B cell (primary cell): Measurements from ENCODE around the gene KIF4B. TPM values are rescaled to one million over a fixed set of nuclear protein-coding genes. Genes with fewer than 3 reads are reported as not detected.

Source experiments
- ATAC-seq: fragments of 200-7000 bp; cut with Tn5 transposase; one replicate; pipeline ENCODE4 v1.10.0; 2021; ENCODE audit warnings: low read depth, mild to moderate bottlenecking, moderate number of reproducible peaks, moderate library complexity
- CTCF ChIA-PET: fragments of 350-600 bp; sonication (Branson Sonifier 250); formaldehyde crosslinking; loops from one replicate; lab custom pipeline; 2021; ENCODE audit warnings: antibody characterized with exemption, inconsistent platforms; lab: Charles Lee
- POLR2A ChIA-PET: fragments of 350-600 bp; sonication (Branson Sonifier 250); formaldehyde crosslinking; loops from one replicate; lab custom pipeline; 2021; ENCODE audit warnings: antibody characterized with exemption; lab: Charles Lee
- DNase-seq: peaks from one replicate; pipeline ENCODE4 v3.0.0; 2013
- H2AFZ ChIP-seq: 2 replicates; pipeline ENCODE4 v1.6.1; 2012; ENCODE audit warnings: mild to moderate bottlenecking, low read depth, low read length; ENCODE audit not compliant: insufficient read depth, poor library complexity, severe bottlenecking
- H3K27ac ChIP-seq, 2 donors: 1 replicate in 1 of 2; 2 replicates in 1 of 2; pipeline ENCODE4 v1.5.1; 2012 to 2013; ENCODE audit warnings: low read length in 2 of 2, mild to moderate bottlenecking in 2 of 2, moderate library complexity in 1 of 2
- H3K27me3 ChIP-seq, 4 experiments: fragments of 200-600 bp in 1 of 4; sonication (generic) in 1 of 4; replicated peaks in 1 of 4; 1 replicate in 2 of 4; 2 replicates in 2 of 4; pipeline versions ENCODE4 v1.6.1 to v1.7.0; 2013 to 2016; ENCODE audit warnings: low read length in 3 of 4, mild to moderate bottlenecking in 2 of 4, mixed read lengths in 1 of 4, moderate library complexity in 1 of 4; ENCODE audit not compliant: insufficient read depth in 4 of 4, control insufficient read depth in 3 of 4; ENCODE audit errors: control extremely low read depth in 1 of 4
- H3K36me3 ChIP-seq, 2 experiments: replicated peaks in 1 of 2; 1 replicate in 1 of 2; 2 replicates in 1 of 2; pipeline versions ENCODE4 v1.6.1 to v1.7.1; 2013; ENCODE audit warnings: low read length in 1 of 2; ENCODE audit not compliant: insufficient read depth in 2 of 2, control insufficient read depth in 1 of 2; ENCODE audit errors: control extremely low read depth in 1 of 2, extremely low read depth in 1 of 2
- H3K4me1 ChIP-seq, 2 donors: fragments of 200-600 bp in 1 of 2; sonication (generic) in 1 of 2; 1 replicate in 1 of 2; 2 replicates in 1 of 2; pipeline versions ENCODE4 v1.5.1 to v1.6.1; 2013 to 2017; ENCODE audit warnings: low read length in 2 of 2; ENCODE audit not compliant: control insufficient read depth in 2 of 2, insufficient read depth in 2 of 2
- H3K4me2 ChIP-seq: replicated peaks from 2 replicates; pipeline ENCODE3; 2012; ENCODE audit warnings: mild to moderate bottlenecking, low read depth, low read length; ENCODE audit not compliant: poor library complexity, severe bottlenecking
- H3K4me3 ChIP-seq, 5 experiments: fragments of 200-600 bp in 1 of 5; sonication (generic) in 1 of 5; 1 replicate in 3 of 5; 2 replicates in 2 of 5; pipeline versions ENCODE4 v1.5.1 to v1.7.0; 2011 to 2016; ENCODE audit warnings: low read length in 4 of 5, mild to moderate bottlenecking in 4 of 5, low read depth in 2 of 5, control low read depth in 1 of 5, moderate library complexity in 1 of 5; ENCODE audit not compliant: insufficient read depth in 1 of 5; ENCODE audit errors: control extremely low read depth in 1 of 5, extremely low read depth in 1 of 5
- H3K79me2 ChIP-seq: fragments of 200-600 bp; sonication (generic); one replicate; pipeline ENCODE4 v1.6.0; 2016; ENCODE audit warnings: low read length; ENCODE audit not compliant: control insufficient read depth, insufficient read depth
- H3K9ac ChIP-seq: fragments of 200-600 bp; sonication (generic); 2 replicates; pipeline ENCODE4 v1.6.1; 2017; ENCODE audit warnings: mild to moderate bottlenecking, low read length, moderate library complexity
- H3K9me3 ChIP-seq, 3 donors: one replicate each; pipeline versions ENCODE4 v1.6.1 to v1.7.1; 2013; ENCODE audit warnings: low read length in 2 of 3; ENCODE audit not compliant: control insufficient read depth in 2 of 3, insufficient read depth in 1 of 3; ENCODE audit errors: control extremely low read depth in 1 of 3
- H4K20me1 ChIP-seq: 2 replicates; pipeline ENCODE4 v1.6.0; 2012; ENCODE audit warnings: mild to moderate bottlenecking, low read length; ENCODE audit not compliant: insufficient read depth, control insufficient read depth, poor library complexity, severe bottlenecking
- H3K27ac Mint-ChIP-seq: one replicate; pipeline ENCODE4 v1.8.0; 2021; ENCODE audit warnings: mixed read lengths
- H3K27me3 Mint-ChIP-seq: one replicate; pipeline ENCODE4 v1.8.0; 2021; ENCODE audit warnings: mixed read lengths
- H3K4me1 Mint-ChIP-seq: one replicate; pipeline ENCODE4 v1.8.0; 2021; ENCODE audit warnings: mixed read lengths
- H3K4me3 Mint-ChIP-seq: one replicate; pipeline ENCODE4 v1.8.0; 2021; ENCODE audit warnings: mixed read lengths
- H3K9me3 Mint-ChIP-seq: one replicate; pipeline ENCODE4 v1.8.0; 2022; ENCODE audit warnings: mixed read lengths; ENCODE audit not compliant: insufficient read depth
- EZH2 ChIP-seq: IDR thresholded peaks from 2 replicates; pipeline ENCODE4 v1.6.1; 2012; ENCODE audit warnings: borderline replicate concordance, low read depth, mild to moderate bottlenecking, moderate library complexity, low read length; ENCODE audit not compliant: insufficient read depth, poor library complexity, severe bottlenecking
- WGBS: methylation state at CpG from one replicate; pipeline ENCODE4 v1.1.5; 2013; ENCODE audit warnings: missing lambda C conversion rate; ENCODE audit not compliant: insufficient coverage; 5-methylcytosine and 5-hydroxymethylcytosine counted together
- intact Hi-C: fragments of 100-400 bp; cut with micrococcal nuclease; formaldehyde crosslinking; loops from one replicate; pipeline ENCODE4 v1.10.0; 2022
- polyA plus RNA-seq: library from polyadenylated mRNA; depleted of rRNA; stranded (reverse); fragments of >200 nt; gene quantifications from 2 replicates; pipeline ENCODE4 v1.2.3, GENCODE V29; 2012
- total RNA-seq, 2 donors: library from RNA; stranded (reverse); fragments of 120-200 nt in 1 of 2; gene quantifications; 1 replicate in 1 of 2; 2 replicates in 1 of 2; pipeline versions ENCODE4 v1.2.3 to v1.2.4, GENCODE V29; 2013 to 2022
- TF ChIP-seq, protein P1 (sequence below): fragments of 200-600 bp; IDR thresholded peaks from one replicate; pipeline ENCODE4 v1.8.0; 2022; ENCODE audit warnings: antibody characterized with exemption, mild to moderate bottlenecking

Gene KIF4B
- total and polyA plus RNA-seq, 2 donors (not counting 1 experiment from before 2014, with no cell fraction given), result not detected

DNA sequence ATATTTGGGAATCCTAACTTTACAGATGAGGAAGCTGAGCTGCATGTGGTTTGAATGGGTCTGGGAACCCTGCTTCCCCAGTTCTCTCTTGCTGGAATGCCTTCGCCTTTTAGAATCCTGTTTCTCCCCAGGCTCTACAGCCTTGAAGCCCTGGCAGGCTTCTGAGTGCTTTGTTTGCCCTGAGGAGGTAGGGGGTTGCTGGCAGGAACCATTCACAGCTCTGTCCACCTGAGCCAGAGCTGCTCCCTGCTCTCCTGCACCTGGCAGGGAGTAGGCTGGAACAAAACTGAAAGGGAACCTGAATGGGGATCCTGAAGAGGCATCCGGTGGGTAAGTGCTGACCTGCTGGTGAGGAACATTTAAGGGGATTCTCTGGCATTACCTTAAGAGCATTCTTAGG is 33.0 kb downstream of the KIF4B start:
- Histone ChIP-seq H3K79me2 (no peaks in the 10 kb centered on the region), H3K9me3 (no peaks in the 10 kb centered on the region), H3K36me3 (no peaks in the 10 kb centered on the region), H3K4me2 (no peak overlapping the region), H3K27me3 (no peaks in the 10 kb centered on the region), H3K4me3 (no peak overlapping the region), H3K9ac (no peak overlapping the region), H2AFZ (no peak overlapping the region), H4K20me1 (no peaks in the 10 kb centered on the region), H3K4me1 (no peaks in the 10 kb centered on the region), H3K27ac (no peak overlapping the region)
- DNase-seq, result no peak
- H3K27me3 Mint-ChIP-seq, result peaks cover 37% of the 10 kb centered on the region
- 100% methylated on average over 1 of the region's 2 CpGs for WGBS
- intact Hi-C loops, result no loop called here
- no peak overlapping the region for H3K4me3 Mint-ChIP-seq
- no peaks in the 10 kb centered on the region for H3K9me3 Mint-ChIP-seq
- ChIA-PET POLR2A (no interaction called here), CTCF (no interaction called here)
- H3K4me1 Mint-ChIP-seq, result no peaks in the 10 kb centered on the region
- no peak for ATAC-seq
- no peak for TF ChIP-seq EZH2
- TF ChIP-seq, protein P1, sequence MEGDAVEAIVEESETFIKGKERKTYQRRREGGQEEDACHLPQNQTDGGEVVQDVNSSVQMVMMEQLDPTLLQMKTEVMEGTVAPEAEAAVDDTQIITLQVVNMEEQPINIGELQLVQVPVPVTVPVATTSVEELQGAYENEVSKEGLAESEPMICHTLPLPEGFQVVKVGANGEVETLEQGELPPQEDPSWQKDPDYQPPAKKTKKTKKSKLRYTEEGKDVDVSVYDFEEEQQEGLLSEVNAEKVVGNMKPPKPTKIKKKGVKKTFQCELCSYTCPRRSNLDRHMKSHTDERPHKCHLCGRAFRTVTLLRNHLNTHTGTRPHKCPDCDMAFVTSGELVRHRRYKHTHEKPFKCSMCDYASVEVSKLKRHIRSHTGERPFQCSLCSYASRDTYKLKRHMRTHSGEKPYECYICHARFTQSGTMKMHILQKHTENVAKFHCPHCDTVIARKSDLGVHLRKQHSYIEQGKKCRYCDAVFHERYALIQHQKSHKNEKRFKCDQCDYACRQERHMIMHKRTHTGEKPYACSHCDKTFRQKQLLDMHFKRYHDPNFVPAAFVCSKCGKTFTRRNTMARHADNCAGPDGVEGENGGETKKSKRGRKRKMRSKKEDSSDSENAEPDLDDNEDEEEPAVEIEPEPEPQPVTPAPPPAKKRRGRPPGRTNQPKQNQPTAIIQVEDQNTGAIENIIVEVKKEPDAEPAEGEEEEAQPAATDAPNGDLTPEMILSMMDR, result no peak
- H3K27ac Mint-ChIP-seq, result no peak overlapping the region

DNA sequence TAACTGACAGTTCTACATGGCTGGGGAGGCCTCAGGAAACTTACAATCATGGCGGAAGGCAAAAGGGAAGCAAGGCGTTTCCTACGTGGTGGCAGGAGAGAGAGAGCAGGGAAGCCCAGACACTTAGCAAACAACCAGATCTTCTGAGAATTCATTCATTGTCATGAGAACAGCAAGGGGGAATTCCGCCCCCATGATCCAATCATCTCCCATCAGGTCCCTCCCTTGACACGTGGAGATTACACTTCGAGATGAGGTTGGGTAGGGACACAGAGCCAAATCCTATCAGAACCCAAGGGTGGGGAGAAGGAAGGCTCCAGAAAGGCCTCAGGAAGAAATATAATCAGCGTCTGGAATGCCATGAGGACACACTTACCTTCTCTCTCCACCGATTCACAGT is 34.3 kb downstream of the KIF4B start:
- Mint-ChIP-seq H3K4me1 (no peaks in the 10 kb centered on the region), H3K9me3 (no peaks in the 10 kb centered on the region), H3K4me3 (no peak overlapping the region), H3K27ac (no peak overlapping the region), H3K27me3 (peaks cover 37% of the 10 kb centered on the region)
- TF ChIP-seq, protein P1, result no peak
- no peak for TF ChIP-seq EZH2
- ATAC-seq (no peak), DNase-seq (no peak)
- Histone ChIP-seq H2AFZ (no peak overlapping the region), H3K4me3 (no peak overlapping the region), H3K36me3 (no peaks in the 10 kb centered on the region), H4K20me1 (no peaks in the 10 kb centered on the region), H3K9ac (no peak overlapping the region), H3K79me2 (no peaks in the 10 kb centered on the region), H3K4me1 (no peaks in the 10 kb centered on the region), H3K4me2 (no peak overlapping the region), H3K9me3 (no peaks in the 10 kb centered on the region), H3K27me3 (no peaks in the 10 kb centered on the region), H3K27ac (no peak overlapping the region)
- CTCF ChIA-PET, result no interaction called here
- 96% methylated on average over 5 of the region's 8 CpGs for WGBS
- POLR2A ChIA-PET, result no interaction called here
- intact Hi-C loops, result no loop called here
